Measurements from ENCODE around the gene EXOC3. TPM values are rescaled to one million over a fixed set of nuclear protein-coding genes. Genes with fewer than 3 reads are reported as not detected.

Gene EXOC3
- total and polyA plus RNA-seq, 2 of the 8 experiments (the other 6 are each of a cell fraction or from before 2014, with no cell fraction given): 14.4 to 30.0 TPM

DNA sequence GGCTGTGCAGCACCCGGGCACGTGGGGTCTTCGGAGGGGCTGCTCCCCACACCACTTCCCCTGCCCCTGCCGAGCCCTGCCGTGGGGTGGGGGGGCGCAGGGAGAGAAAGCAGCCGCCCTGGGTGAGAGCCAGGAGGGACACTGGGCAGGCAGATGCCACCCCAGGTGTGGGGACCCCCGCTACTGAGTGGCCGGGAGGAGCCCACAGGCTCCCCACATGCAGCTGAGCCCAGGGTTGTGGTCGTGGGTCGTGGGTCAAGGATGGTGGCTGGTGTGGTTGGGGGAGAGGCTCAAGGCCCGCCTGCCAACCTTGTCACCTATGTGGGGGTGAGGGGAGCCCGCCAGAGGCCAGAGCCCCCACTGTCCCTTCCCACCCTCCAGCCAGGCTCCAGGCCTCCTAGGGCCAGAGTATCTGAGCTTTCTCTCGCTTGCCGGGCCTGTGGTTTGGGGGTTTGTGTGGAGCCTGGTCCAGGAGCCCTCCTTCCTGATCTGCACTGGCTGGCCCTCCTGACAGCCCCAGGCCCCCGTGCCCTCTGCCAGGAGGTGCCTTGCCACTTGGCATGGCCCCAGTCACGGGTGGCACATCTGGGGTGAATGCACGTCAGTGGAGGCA lies 35.5 kb downstream of the EXOC3 start (continued):
- no peak for TF ChIP-seq RNF2 (IDR thresholded peaks at IDR 0.05; ENCODE audit: borderline replicate concordance, low read depth, low read length, missing control alignments, poor library complexity, severe bottlenecking)
- TF ChIP-seq KDM4A (IDR thresholded peaks at IDR 0.05; ENCODE audit: low read depth, low read length, severe bottlenecking): no peak
- TF ChIP-seq YY1 (IDR thresholded peaks at IDR 0.05; ENCODE audit: low read depth, low read length): no peak
